ENCODE measurements around the gene GALNT13.

GALNT13 gene

GRCh38 chr2:154231021-154231420 lies 359.3 kb downstream of the GALNT13 start:
- DNase-seq, result no peak

DNA sequence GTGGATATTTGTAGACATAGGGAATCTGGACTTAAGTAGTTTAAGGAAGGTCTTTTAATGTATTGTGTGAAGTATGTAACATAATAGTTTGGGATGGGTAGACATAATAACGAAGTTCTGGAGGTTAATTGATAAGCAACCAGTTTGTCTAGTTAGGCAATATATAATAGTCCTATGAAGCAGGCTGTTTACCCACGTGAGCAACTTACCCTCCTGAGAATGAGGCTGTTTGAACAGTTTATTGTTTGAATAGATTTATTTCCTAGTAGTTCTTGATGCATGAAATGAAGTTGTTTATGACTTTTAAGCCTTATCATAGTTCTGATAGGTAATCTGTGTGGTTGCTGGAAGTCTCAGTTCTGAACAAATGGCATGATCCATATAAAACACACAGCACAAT lies 361.5 kb downstream of the GALNT13 start:
- no peak for DNase-seq

GRCh38 chr2:154238252-154238651 lies 366.5 kb downstream of the GALNT13 start:
- no peak for DNase-seq

DNA sequence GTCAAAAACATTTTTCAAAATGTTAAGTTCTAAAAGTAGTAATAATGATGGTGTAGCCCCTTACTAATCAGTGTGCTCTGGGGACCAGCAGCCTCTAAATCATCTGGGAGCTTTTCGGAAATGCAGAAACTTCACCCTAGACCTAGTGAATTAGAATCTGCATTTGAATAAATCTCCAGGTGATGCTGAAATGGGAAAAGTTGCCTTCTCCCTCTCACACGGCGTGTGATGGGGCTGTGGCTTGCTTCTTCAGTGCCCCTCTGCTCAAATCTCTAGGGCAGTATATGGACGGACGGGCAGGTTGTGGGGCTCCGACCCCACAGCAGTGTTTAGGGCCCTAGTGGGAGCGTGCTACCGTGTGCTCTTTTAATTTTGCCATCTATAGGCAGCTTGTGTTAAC lies 368.6 kb downstream of the GALNT13 start:
- no peak for DNase-seq

GRCh38 chr2:154240921-154241379 lies 369.2 kb downstream of the GALNT13 start:
- no peak for DNase-seq

GRCh38 chr2:154242687-154243086 lies 371.0 kb downstream of the GALNT13 start:
- no peak for DNase-seq

DNA sequence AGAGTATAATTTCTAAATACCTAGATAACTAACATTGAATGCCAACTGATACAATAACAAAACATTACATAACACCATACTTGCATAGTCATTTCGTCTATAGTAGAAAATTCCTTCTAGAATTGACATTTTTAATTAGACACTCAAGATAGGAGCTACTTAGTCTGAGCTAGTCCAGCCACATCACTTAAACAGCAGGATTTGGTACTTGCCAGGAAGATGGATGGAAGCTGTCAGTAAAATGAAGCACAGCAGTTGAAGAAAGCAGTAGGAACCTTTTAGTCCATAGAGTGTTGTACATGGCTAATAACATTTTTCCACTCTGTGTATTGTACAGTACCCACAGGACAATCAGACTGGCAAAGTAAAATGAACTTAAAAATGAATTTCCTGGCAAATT lies 372.0 kb downstream of the GALNT13 start:
- DNase-seq, result no peak

DNA sequence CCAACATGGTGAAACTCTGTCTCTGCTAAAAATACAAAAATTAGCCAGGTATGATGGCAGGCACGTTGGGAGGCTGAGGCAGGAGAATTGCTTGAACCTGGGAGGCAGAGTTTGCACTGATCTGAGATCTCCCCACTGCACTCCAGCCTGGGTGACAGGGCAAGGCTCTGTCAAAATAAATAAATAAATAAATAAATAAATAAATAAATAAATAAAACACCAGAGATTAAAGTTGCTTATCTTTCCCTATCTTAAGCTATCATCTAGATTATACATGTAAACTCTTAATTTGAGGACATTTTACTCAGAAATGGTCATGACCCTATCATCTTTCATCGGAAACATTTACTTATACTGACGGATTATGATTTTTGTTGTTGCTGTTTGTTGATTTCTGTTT lies 373.2 kb downstream of the GALNT13 start:
- DNase-seq, result no peak

DNA sequence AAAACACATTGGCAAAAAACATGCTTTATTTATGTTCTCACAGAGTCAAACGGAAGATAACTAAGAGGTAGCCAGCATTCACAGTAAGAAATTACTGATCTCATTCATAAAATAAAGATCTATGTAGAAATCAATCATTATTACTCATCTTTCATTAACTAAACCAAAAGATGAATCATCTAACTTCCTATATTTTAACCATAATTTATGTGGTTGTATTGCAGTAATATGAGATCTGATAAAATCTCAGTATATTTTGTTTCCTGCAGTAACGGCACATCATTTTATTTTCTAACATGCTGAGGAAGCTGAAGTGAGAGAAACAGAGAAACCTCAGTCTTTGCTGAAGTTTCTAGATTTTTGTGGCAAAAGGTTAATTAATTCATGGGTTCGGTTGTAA lies 375.8 kb downstream of the GALNT13 start:
- DNase-seq, result no peak

DNA sequence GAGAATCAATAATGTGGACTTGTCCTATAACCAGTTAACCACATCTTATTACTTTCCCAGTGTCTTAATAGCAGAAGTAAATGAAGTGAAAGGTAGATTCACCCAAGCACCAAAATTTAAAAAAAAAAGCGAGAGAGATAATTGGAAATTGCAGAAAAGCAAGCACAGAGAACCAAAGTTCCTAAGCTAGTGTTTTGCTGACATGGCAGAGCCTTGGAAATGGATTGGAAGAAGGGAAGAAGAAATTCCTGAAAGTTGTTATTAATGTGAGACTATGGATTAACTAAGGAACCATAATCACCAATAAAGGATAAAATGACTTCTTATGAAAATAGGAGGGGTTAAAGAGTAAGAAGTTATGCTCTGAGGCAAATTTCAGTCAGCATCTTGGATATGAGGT lies 384.4 kb downstream of the GALNT13 start:
- DNase-seq, result no peak

- no peak for DNase-seq
Observed at GRCh38 chr2:154259030-154259429, 387.3 kb downstream of the GALNT13 start.

- DNase-seq, result no peak
Observed at GRCh38 chr2:154261473-154262027, 389.8 kb downstream of the GALNT13 start.

GRCh38 chr2:154263206-154263605 lies 391.5 kb downstream of the GALNT13 start:
- DNase-seq, result no peak

GRCh38 chr2:154264024-154264423 lies 392.3 kb downstream of the GALNT13 start:
- DNase-seq, result no peak

DNA sequence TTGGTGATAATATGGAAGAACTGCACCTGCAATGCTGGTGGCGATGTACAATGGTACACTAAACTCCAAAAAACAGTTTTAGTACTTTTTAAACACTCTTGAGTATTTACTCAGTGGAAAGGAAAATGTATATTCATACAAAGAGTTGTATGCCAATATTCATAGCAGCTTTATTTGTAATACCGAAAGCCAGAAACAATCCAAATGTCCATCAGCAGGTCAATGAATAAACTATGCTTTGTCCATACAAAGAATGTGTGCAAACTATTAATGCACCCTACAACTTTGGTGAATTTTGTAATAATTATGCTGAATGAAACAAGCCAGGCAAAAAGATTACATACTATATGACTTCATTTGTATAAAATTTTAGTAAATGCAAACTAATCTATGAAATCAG lies 396.3 kb downstream of the GALNT13 start:
- DNase-seq, result no peak

- peak; percentile 98 for DNase-seq
Observed at GRCh38 chr2:154280543-154280942, 408.8 kb downstream of the GALNT13 start.

- DNase-seq, result no peak
Observed at GRCh38 chr2:154289870-154290269, 418.1 kb downstream of the GALNT13 start.

DNA sequence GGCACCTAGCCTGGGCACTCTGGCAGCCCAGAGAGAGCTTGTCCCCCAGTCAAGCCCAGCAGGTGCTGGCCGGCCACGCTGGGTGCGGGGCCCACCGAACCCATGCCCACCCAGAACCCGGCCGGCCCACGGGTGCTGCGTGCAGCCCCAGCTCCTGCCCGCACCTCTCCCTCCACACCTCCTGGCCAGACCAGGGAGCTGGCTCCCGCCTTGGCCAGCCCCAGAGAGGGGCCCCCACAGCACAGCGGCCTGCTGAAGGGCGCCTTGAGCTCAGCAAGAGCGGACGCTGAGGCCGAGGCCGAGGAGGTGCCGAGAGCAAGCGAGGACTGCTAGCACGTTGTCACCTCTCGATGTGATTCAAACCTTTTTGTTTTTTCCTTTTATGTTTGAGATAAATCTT lies 419.8 kb downstream of the GALNT13 start:
- no peak for DNase-seq

DNA sequence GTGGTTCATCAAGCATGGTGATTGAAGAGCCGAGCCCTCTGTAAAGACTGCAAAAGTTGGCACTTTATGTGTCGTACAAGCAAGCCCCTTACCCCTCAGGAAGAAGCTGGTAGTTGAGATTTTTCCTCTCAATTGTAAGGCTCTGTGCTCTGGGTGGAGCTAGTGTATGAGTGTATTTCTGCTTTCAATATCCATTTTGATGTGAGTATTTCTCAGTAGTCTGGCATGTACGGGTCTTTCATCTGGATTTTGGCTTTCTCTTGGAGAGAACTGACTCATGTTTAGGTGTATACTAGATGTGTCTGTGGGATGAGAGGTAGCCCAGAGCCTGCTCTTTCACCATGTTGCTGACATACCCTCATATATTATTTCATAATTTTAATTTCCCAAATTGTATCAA lies 420.2 kb downstream of the GALNT13 start:
- no peak for DNase-seq

DNA sequence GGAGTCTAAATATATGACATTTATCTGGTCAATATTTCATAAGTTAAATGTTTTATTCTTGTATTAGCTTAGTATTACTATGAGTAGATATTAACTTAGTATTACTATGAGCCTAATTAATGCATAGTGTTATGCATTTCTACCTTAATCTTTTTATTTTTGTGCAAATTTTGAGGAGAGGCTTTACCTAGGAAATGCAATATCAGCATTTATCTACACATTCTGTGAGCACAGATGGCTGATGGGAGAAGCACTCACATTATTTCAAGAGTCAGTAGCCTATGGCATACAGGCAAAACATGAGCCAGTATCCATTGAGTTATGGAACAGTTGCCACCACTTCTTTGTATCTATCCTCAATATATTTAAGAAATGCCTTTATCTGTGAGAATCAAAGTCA lies 422.1 kb downstream of the GALNT13 start:
- no peak for DNase-seq

- no peak for DNase-seq
Observed at GRCh38 chr2:154306266-154306970, 434.7 kb downstream of the GALNT13 start.

DNA sequence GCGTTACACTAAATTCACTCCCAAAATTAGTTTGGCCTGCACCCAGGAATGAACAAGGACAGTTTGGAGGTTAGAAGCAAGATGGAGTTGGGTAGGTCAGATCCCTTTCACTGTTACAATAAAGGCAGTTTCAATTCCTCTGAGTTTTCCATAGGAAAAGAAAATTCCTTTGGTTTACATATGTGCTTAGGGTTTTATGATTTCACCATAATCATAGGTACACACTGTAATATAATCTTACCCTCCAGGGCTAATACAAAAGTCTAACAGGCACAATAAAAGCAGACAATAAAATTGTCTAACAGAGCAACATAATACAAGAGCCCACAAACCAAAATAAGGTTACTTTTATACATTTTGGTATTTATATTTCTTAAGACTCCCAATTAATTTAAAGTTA lies 435.3 kb downstream of the GALNT13 start:
- no peak for DNase-seq

- DNase-seq, result peak; percentile 30
Observed at GRCh38 chr2:154324601-154325000, 452.9 kb downstream of the GALNT13 start.

DNA sequence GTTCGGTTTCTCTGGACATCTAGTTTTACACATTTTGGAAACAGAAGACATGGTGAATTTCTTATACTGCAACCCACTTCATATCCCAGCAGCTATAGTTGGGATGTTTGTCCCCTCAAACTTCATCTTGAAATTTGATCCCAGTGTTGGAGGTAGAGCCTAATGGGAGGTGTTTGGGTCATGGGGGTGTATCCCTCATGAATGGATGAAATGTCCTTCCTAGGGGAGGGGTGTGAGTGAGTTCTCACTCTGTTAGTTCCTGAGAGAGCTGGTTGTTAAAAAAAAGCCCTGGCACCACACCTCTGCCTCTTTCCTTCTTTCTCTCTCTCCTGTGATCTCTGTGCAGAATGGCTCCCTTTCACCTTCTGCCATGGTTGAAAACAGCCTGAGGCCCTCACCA lies 457.8 kb downstream of the GALNT13 start:
- no peak for DNase-seq

GRCh38 chr2:154331784-154332183 lies 460.1 kb downstream of the GALNT13 start:
- DNase-seq, result no peak

Data from NCI-H1694 (cell line).